Panc1 (cell line): ENCODE measurements around the gene KDM4F.

Experiments used
- CTCF ChIP-seq: fragments of 450-650 bp; IDR thresholded peaks from 2 replicates; pipeline ENCODE4 v1.5.1; 2017; ENCODE audit warnings: mild to moderate bottlenecking
- POLR2AphosphoS5 ChIP-seq: IDR thresholded peaks from 2 replicates; pipeline ENCODE4 v1.6.1; 2012; ENCODE audit warnings: mild to moderate bottlenecking, low read depth, low read length, moderate library complexity
- REST ChIP-seq, 2 experiments: IDR thresholded peaks; 2 replicates each; pipeline ENCODE4 v1.6.1; 2011 to 2012; ENCODE audit warnings: low read depth in 2 of 2, control low read depth in 1 of 2, low read length in 1 of 2, mild to moderate bottlenecking in 1 of 2, moderate library complexity in 1 of 2; ENCODE audit not compliant: insufficient read depth in 1 of 2
- SIN3A ChIP-seq: IDR thresholded peaks from 2 replicates; pipeline ENCODE4 v1.6.1; 2012; ENCODE audit warnings: low read depth, mild to moderate bottlenecking, low read length, moderate library complexity, borderline replicate concordance; ENCODE audit not compliant: insufficient read depth
- TCF7L2 ChIP-seq: IDR thresholded peaks from 2 replicates; pipeline ENCODE4 v1.6.1; 2011; ENCODE audit warnings: mild to moderate bottlenecking, low read depth, low read length, inconsistent platforms

- TF ChIP-seq CTCF: no peak
- TF ChIP-seq REST (IDR thresholded peaks at IDR 0.05; ENCODE audit: insufficient read depth in 1 of 2, low read depth in 2 of 2, low read length in 1 of 2): no peak
- no peak for TF ChIP-seq SIN3A
- no peak for TF ChIP-seq POLR2AphosphoS5
- no peak for TF ChIP-seq TCF7L2
Measured at GRCh38 chr11:95054356-95054755, 5.1 kb downstream of the KDM4F start.
